C4-2B (cell line): ENCODE data around the gene ETF1.

Experiments
- H3K27ac ChIP-seq: fragments of 450-650 bp; 2 replicates; pipeline ENCODE4 v1.5.1; 2017
- ZFX ChIP-seq: fragments of 450-650 bp; IDR thresholded peaks from 2 replicates; pipeline ENCODE4 v1.6.1; 2017
- TF ChIP-seq, protein P1 (sequence below): fragments of 450-650 bp; conservative IDR thresholded peaks from 2 replicates; pipeline ENCODE4 v1.5.1; 2017; ENCODE audit warnings: mild to moderate bottlenecking

Gene ETF1

DNA sequence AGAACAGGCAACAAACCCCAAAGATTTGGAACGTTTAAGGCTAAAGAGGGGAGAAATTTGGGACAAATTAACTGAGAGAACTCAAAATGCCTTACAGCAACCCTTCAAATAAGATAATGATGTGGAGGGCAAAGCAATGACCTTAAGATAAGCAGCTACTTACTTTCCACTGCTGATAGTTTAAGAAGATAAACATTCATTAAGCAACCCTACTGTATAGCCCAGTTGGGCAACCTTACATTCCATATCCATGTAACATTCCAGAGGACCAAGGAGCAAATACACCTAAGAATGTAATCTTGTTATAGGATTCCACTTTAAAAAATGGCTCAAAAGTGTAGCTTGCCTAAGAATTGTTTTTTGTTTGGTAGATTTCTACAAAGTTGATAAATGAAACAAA lies 14.8 kb downstream of the ETF1 start:
- TF ChIP-seq, protein P1, sequence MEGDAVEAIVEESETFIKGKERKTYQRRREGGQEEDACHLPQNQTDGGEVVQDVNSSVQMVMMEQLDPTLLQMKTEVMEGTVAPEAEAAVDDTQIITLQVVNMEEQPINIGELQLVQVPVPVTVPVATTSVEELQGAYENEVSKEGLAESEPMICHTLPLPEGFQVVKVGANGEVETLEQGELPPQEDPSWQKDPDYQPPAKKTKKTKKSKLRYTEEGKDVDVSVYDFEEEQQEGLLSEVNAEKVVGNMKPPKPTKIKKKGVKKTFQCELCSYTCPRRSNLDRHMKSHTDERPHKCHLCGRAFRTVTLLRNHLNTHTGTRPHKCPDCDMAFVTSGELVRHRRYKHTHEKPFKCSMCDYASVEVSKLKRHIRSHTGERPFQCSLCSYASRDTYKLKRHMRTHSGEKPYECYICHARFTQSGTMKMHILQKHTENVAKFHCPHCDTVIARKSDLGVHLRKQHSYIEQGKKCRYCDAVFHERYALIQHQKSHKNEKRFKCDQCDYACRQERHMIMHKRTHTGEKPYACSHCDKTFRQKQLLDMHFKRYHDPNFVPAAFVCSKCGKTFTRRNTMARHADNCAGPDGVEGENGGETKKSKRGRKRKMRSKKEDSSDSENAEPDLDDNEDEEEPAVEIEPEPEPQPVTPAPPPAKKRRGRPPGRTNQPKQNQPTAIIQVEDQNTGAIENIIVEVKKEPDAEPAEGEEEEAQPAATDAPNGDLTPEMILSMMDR, result no peak
- TF ChIP-seq ZFX, result no peak
- no peak overlapping the region for H3K27ac ChIP-seq

DNA sequence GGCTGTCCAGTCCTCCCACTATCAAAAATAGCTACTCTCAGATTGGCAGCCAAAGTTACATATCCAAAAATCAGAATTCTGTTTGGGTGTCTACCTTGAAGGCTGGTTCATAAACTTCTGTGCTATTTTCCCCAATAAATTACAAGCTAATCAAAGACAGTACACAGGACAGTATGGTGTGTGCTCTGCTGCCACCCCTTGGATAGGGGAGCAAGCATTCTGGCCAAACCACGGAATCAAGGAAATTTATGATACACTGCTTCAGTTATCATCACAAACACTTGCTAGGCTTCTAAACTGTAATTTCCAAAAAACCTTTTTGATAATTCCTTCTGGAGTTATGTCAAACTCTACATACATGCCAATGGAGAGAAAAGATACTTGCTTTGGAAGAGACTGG lies 15.9 kb downstream of the ETF1 start:
- H3K27ac ChIP-seq, result no peak overlapping the region
- TF ChIP-seq, protein P1, result no peak
- no peak for TF ChIP-seq ZFX

- H3K27ac ChIP-seq, result no peak overlapping the region
- no peak for TF ChIP-seq ZFX
- TF ChIP-seq, protein P1, result no peak
Measured at GRCh38 chr5:138523406-138523805, 19.6 kb downstream of the ETF1 start.

- TF ChIP-seq ZFX, result no peak
- TF ChIP-seq, protein P1, result no peak
- H3K27ac ChIP-seq, result no peak overlapping the region
Measured at GRCh38 chr5:138520971-138521370, 22.1 kb downstream of the ETF1 start.

GRCh38 chr5:138517437-138517836 lies 25.6 kb downstream of the ETF1 start:
- no peak overlapping the region for H3K27ac ChIP-seq
- TF ChIP-seq, protein P1, result no peak
- no peak for TF ChIP-seq ZFX

DNA sequence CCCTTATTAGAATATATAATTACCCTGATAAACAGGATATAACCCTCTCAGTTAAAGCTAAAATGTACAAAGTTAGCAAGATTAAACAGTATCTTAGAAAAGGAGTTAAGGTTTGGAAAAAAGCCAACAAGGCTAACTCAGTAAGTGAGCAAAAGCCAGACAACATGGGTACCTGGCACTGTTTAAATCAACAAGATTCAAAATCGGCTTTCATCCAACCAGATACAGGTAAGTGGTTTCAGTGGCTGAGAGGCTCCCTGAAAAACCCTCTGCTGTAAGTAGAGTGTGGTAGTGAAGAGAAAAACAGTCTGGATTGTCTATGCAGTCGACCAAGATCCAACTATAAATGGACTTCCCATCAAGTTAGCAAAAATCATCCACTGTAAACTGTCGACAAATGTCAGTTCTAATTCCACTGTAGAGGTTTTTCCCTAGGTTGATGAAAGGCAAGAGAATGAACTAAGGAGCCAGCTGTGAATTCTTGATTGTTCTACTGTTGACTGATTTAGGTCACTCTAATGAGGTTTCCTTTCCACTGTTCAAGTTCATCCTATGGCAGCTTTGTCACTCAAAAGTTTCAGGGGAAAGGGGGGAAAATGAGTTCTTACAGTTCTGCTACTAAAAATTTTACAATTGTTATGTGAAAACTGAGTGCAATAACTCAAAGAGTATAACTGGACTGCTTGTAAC lies 27.3 kb downstream of the ETF1 start:
- H3K27ac ChIP-seq, result no peak overlapping the region
- TF ChIP-seq ZFX, result no peak
- TF ChIP-seq, protein P1, result no peak

DNA sequence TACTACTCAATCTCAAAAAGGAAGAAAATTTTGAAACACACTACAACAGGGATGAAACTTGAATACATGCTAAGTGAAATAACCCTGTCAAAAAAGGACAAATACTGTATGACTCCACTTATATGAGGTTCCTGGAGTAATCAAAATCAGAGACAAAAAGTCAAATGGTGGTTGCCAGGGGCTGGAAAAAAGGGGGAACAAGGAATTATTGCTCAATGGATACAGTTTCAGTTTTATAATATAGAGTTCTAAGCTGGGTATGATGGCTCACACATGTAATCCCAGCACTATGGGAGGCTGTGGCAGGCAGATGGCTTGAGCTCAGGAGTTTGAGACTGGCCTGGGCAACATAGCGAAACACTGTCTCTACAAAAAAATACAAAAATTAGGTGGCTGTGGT lies 29.0 kb downstream of the ETF1 start:
- TF ChIP-seq ZFX, result no peak
- TF ChIP-seq, protein P1, result no peak
- H3K27ac ChIP-seq, result no peak overlapping the region
